GM23248 (cell line): Measurements from ENCODE around the gene CCL14.

Experiments used
- EZH2 ChIP-seq: fragments of 200-600 bp; sonication (generic); IDR thresholded peaks from 2 replicates; pipeline ENCODE4 v1.6.1; 2018; ENCODE audit warnings: antibody characterized with exemption, mild to moderate bottlenecking; ENCODE audit not compliant: insufficient read depth, poor library complexity, severe bottlenecking
- EZH2phosphoT487 ChIP-seq: fragments of 200-600 bp; sonication (generic); IDR thresholded peaks from 2 replicates; pipeline ENCODE4 v1.6.1; 2018; ENCODE audit warnings: antibody characterized with exemption, moderate library complexity, mild to moderate bottlenecking, low read depth; ENCODE audit not compliant: insufficient read depth

DNA sequence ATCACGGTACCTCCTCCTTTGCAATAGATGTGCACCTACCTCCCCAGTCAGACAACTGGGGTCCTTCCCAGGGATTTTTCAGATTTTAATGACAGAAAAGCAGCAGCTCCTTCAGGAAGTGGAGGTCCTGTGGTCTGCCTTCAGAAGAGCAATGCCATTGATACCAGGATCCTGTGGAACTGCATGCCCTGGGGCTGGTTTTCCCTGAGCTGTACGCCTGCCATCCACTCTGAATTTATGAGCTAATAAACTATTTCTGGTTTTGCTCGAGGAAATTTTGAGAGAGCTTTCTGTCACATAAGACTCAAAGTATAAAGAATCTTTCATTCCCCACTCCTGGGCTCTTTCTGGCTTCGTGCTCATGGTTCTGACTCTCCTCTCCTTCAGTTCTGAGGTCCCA is 41.2 kb upstream of the CCL14 start:
- TF ChIP-seq EZH2 (no peak), EZH2phosphoT487 (no peak)
